Smooth muscle cell (in vitro differentiated cells): Measurements from ENCODE around the gene TXNIP. TPM values are rescaled to one million over a fixed set of nuclear protein-coding genes. Genes with fewer than 3 reads are reported as not detected.
A peak's percentile ranks its signal among the peaks of the same experiment; 100 is the strongest.

Source experiments
- DNase-seq: peaks from one replicate; lab custom pipeline; 2025; ENCODE audit not compliant: unreplicated experiment; lab: John Stamatoyannopoulos, UW
- H2AFZ ChIP-seq: fragments of 200-600 bp; sonication (generic); 2 replicates; pipeline ENCODE4 v1.6.0; 2016; ENCODE audit warnings: antibody characterized with exemption, low read depth, mild to moderate bottlenecking
- H3F3A ChIP-seq: fragments of 200-600 bp; sonication (generic); 2 replicates; pipeline ENCODE4 v1.6.0; 2017; ENCODE audit warnings: antibody characterized with exemption, low read depth
- H3K27ac ChIP-seq: fragments of 200-600 bp; sonication (generic); 2 replicates; pipeline ENCODE4 v1.5.1; 2016; ENCODE audit warnings: low read depth, mild to moderate bottlenecking
- H3K27me3 ChIP-seq: fragments of 200-600 bp; sonication (generic); 2 replicates; pipeline ENCODE4 v1.6.1; 2016; ENCODE audit warnings: low read depth, mild to moderate bottlenecking
- H3K36me3 ChIP-seq: fragments of 200-600 bp; sonication (generic); 2 replicates; pipeline ENCODE4 v1.5.1; 2016; ENCODE audit warnings: low read depth
- H3K4me1 ChIP-seq: fragments of 200-600 bp; sonication (generic); 2 replicates; pipeline ENCODE4 v1.5.1; 2016; ENCODE audit warnings: low read depth
- H3K4me2 ChIP-seq: fragments of 200-600 bp; sonication (generic); 2 replicates; pipeline ENCODE4 v1.6.0; 2016; ENCODE audit warnings: mild to moderate bottlenecking
- H3K4me3 ChIP-seq: fragments of 200-600 bp; sonication (generic); 2 replicates; pipeline ENCODE4 v1.5.1; 2016; ENCODE audit warnings: mild to moderate bottlenecking
- H3K79me2 ChIP-seq: fragments of 200-600 bp; sonication (generic); 2 replicates; pipeline ENCODE4 v1.6.0; 2016; ENCODE audit warnings: low read depth, mild to moderate bottlenecking
- H3K9ac ChIP-seq: fragments of 200-600 bp; sonication (generic); 2 replicates; pipeline ENCODE4 v1.6.0; 2016; ENCODE audit warnings: low read depth
- H3K9me3 ChIP-seq: fragments of 200-600 bp; sonication (generic); replicated peaks from 2 replicates; pipeline ENCODE4 v1.5.1; 2016; ENCODE audit warnings: low read depth
- H4K20me1 ChIP-seq: fragments of 200-600 bp; sonication (generic); 2 replicates; pipeline ENCODE4 v1.6.0; 2016; ENCODE audit warnings: low read depth
- CTCF ChIP-seq: fragments of 200-600 bp; sonication (generic); IDR thresholded peaks from 2 replicates; pipeline ENCODE4 v1.5.1; 2017; ENCODE audit warnings: borderline replicate concordance, mild to moderate bottlenecking, antibody characterized with exemption; ENCODE audit not compliant: insufficient read depth, poor library complexity, severe bottlenecking
- WGBS: methylation state at CpG from one replicate; pipeline ENCODE4 v1.1.7; 2016; ENCODE audit warnings: low lambda C conversion rate; 5-methylcytosine and 5-hydroxymethylcytosine counted together
- polyA plus RNA-seq: library from polyadenylated mRNA; unstranded; fragments of >200 nt; fragmentation: Nextera tagmentation; extraction: Ambion mirVana; gene quantifications from 2 replicates; pipeline ENCODE4 v1.2.1, GENCODE V29; 2016
- total RNA-seq: library from RNA; depleted of rRNA; stranded (reverse); fragments of >200 nt; gene quantifications from 2 replicates; pipeline ENCODE4 v1.2.3, GENCODE V29; 2014

Gene TXNIP
- total and polyA plus RNA-seq, 2 experiments from 2014 or later, result 206 to 384 TPM

GRCh38 chr1:145997016-145997717 is 788 bp upstream of the TXNIP start:
- peaks cover 41% of the 10 kb centered on the region for H3K79me2 ChIP-seq
- H3K36me3 ChIP-seq, result no peaks in the 10 kb centered on the region
- peak overlapping the region; percentile 85 for H3K9ac ChIP-seq
- TF ChIP-seq CTCF, result no peak
- 29% methylated on average over 12 of the region's 12 CpGs for WGBS
- peak overlapping the region; percentile 82 for H3K4me3 ChIP-seq
- H4K20me1 ChIP-seq, result peaks cover 42% of the 10 kb centered on the region
- peak overlapping the region; percentile 70 for H2AFZ ChIP-seq
- DNase-seq, result no peak
- peaks cover 31% of the 10 kb centered on the region for H3F3A ChIP-seq
- peaks cover 30% of the 10 kb centered on the region for H3K4me1 ChIP-seq
- no peaks in the 10 kb centered on the region for H3K27me3 ChIP-seq
- no peaks in the 10 kb centered on the region for H3K9me3 ChIP-seq
- peak overlapping the region; percentile 93 for H3K4me2 ChIP-seq
- peak overlapping the region; percentile 59 for H3K27ac ChIP-seq

- Histone ChIP-seq H3K9ac (peak overlapping the region; percentile 85), H3K4me3 (peak overlapping the region; percentile 82), H3K36me3 (no peaks in the 10 kb centered on the region), H3K79me2 (peaks cover 41% of the 10 kb centered on the region), H3K9me3 (no peaks in the 10 kb centered on the region), H3K4me2 (peak overlapping the region; percentile 93), H3K27me3 (no peaks in the 10 kb centered on the region), H2AFZ (no peak overlapping the region), H3K27ac (peak overlapping the region; percentile 59), H3K4me1 (peaks cover 30% of the 10 kb centered on the region), H4K20me1 (peaks cover 53% of the 10 kb centered on the region), H3F3A (peaks cover 35% of the 10 kb centered on the region)
- DNase-seq, result no peak
- TF ChIP-seq CTCF, result no peak
- 5% methylated on average over 13 of the region's 13 CpGs for WGBS
Measured at GRCh38 chr1:145995964-145996432, 381 bp downstream of the TXNIP start.

- Histone ChIP-seq H3K9me3 (no peaks in the 10 kb centered on the region), H3K4me1 (peaks cover 30% of the 10 kb centered on the region), H3K4me3 (peak overlapping the region; percentile 82), H3K27me3 (no peaks in the 10 kb centered on the region), H3K27ac (peak overlapping the region; percentile 59), H3K36me3 (no peaks in the 10 kb centered on the region), H2AFZ (no peak overlapping the region), H3K4me2 (peak overlapping the region; percentile 93), H3K79me2 (peaks cover 41% of the 10 kb centered on the region), H3K9ac (peak overlapping the region; percentile 85), H3F3A (peaks cover 35% of the 10 kb centered on the region), H4K20me1 (peaks cover 55% of the 10 kb centered on the region)
- WGBS, result 35% methylated on average over 8 of the region's 8 CpGs
- no peak for TF ChIP-seq CTCF
- no peak for DNase-seq
Measured at GRCh38 chr1:145995148-145995881, 1.1 kb downstream of the TXNIP start.
